Endothelial cell of umbilical vein (primary cell): ENCODE data around the gene LLGL2. TPM values are rescaled to one million over a fixed set of nuclear protein-coding genes. Genes with fewer than 3 reads are reported as not detected.

Experiments
- BruUV-seq: library from RNA; stranded (reverse); fragments of 400-500 nt; replicated peaks from 2 replicates; lab custom pipeline; 2021; lab: Mats Ljungman, UMichigan
- CTCF ChIA-PET: fragments of 300-600, 350-600 bp; sonication (Branson Sonifier 250); formaldehyde crosslinking; loops from one replicate; lab custom pipeline; 2021; ENCODE audit warnings: antibody characterized with exemption, inconsistent platforms; lab: Charles Lee
- POLR2A ChIA-PET: fragments of 300-600, 350-600 bp; sonication (Branson Sonifier 250); formaldehyde crosslinking; loops from one replicate; lab custom pipeline; 2021; ENCODE audit warnings: antibody characterized with exemption, inconsistent platforms; lab: Charles Lee
- DNase-seq: peaks from one replicate; pipeline ENCODE4 v3.0.0-alpha.2; 2011; ENCODE audit warnings: low read depth, low spot score
- FAIRE-seq: peaks from 2 replicates; lab custom pipeline; 2011; peaks lifted over from hg19 to GRCh38; lab: Jason Lieb, UNC
- H2AFZ ChIP-seq: 2 replicates; pipeline ENCODE4 v1.6.0; 2012; ENCODE audit warnings: low read depth, low read length, control low read depth, inconsistent platforms
- H3K27ac ChIP-seq: 2 replicates; pipeline ENCODE4 v1.5.1; 2011; ENCODE audit warnings: low read depth, mild to moderate bottlenecking, control low read depth, low read length, moderate library complexity; ENCODE audit not compliant: insufficient read depth
- H3K27me3 ChIP-seq, 2 experiments: 2 replicates each; pipeline versions ENCODE4 v1.6.0 to v1.6.1; 2011; ENCODE audit warnings: low read length in 2 of 2, mixed read lengths in 1 of 2; ENCODE audit not compliant: control insufficient read depth in 2 of 2, insufficient read depth in 2 of 2
- H3K36me3 ChIP-seq, 2 experiments: 2 replicates in 1 of 2; 3 replicates in 1 of 2; pipeline ENCODE4 v1.5.1; 2011; ENCODE audit warnings: low read length in 2 of 2, mild to moderate bottlenecking in 1 of 2, moderate library complexity in 1 of 2; ENCODE audit not compliant: control insufficient read depth in 2 of 2, insufficient read depth in 2 of 2; ENCODE audit errors: extremely low read depth in 1 of 2
- H3K4me1 ChIP-seq: 3 replicates; pipeline ENCODE4 v1.5.1; 2011; ENCODE audit warnings: mild to moderate bottlenecking, low read length; ENCODE audit not compliant: control insufficient read depth, insufficient read depth; ENCODE audit errors: extremely low read depth
- H3K4me2 ChIP-seq: 2 replicates; pipeline ENCODE4 v1.6.1; 2011; ENCODE audit warnings: low read length, control low read depth, mixed read lengths; ENCODE audit not compliant: insufficient read depth
- H3K4me3 ChIP-seq, 3 experiments: fragments of 200-600 bp in 1 of 3; sonication (generic), shearing (Covaris generic) in 1 of 3; replicated peaks in 1 of 3; 2 replicates each; pipeline ENCODE4 v1.5.1; 2011 to 2016; ENCODE audit warnings: control low read depth in 3 of 3, low read length in 3 of 3, mild to moderate bottlenecking in 2 of 3, inconsistent platforms in 1 of 3, low read depth in 1 of 3, moderate library complexity in 1 of 3; ENCODE audit not compliant: insufficient read depth in 1 of 3
- H3K79me2 ChIP-seq: 2 replicates; pipeline ENCODE4 v1.6.0; 2012; ENCODE audit warnings: low read length, inconsistent platforms; ENCODE audit not compliant: control insufficient read depth, insufficient read depth
- H3K9ac ChIP-seq: replicated peaks from 2 replicates; pipeline ENCODE3; 2011; ENCODE audit warnings: low read length, control low read depth; ENCODE audit not compliant: insufficient read depth; ENCODE audit errors: extremely low read depth
- H3K9me1 ChIP-seq: replicated peaks from 3 replicates; pipeline ENCODE4 v1.6.0; 2011; ENCODE audit warnings: mild to moderate bottlenecking, low read length; ENCODE audit not compliant: control insufficient read depth, insufficient read depth; ENCODE audit errors: extremely low read depth
- H3K9me3 ChIP-seq: replicated peaks from 2 replicates; pipeline ENCODE4 v1.5.1; 2012; ENCODE audit warnings: low read length, inconsistent platforms; ENCODE audit not compliant: control insufficient read depth, insufficient read depth
- H4K20me1 ChIP-seq: replicated peaks from 2 replicates; pipeline ENCODE3; 2011; ENCODE audit warnings: mild to moderate bottlenecking, low read length; ENCODE audit not compliant: control insufficient read depth, insufficient read depth; ENCODE audit errors: extremely low read depth
- EZH2 ChIP-seq: IDR thresholded peaks from 2 replicates; pipeline ENCODE4 v1.6.1; 2012; ENCODE audit warnings: borderline replicate concordance, low read depth, mild to moderate bottlenecking, moderate library complexity, low read length, inconsistent platforms; ENCODE audit not compliant: severe bottlenecking
- FOS ChIP-seq: IDR thresholded peaks from 2 replicates; pipeline ENCODE4 v1.6.1; 2011; ENCODE audit warnings: mild to moderate bottlenecking, low read length, moderate library complexity, borderline replicate concordance; ENCODE audit not compliant: insufficient read depth
- GATA2 ChIP-seq: IDR thresholded peaks from 2 replicates; pipeline ENCODE4 v1.7.0; 2011; ENCODE audit warnings: low read depth, mild to moderate bottlenecking, moderate library complexity, mixed read lengths, low read length; ENCODE audit not compliant: insufficient read length, insufficient read depth
- JUN ChIP-seq: IDR thresholded peaks from 2 replicates; pipeline ENCODE4 v1.6.1; 2011; ENCODE audit warnings: borderline replicate concordance, low read depth; ENCODE audit not compliant: insufficient read length, insufficient read depth
- MYC ChIP-seq: IDR thresholded peaks from one replicate; pipeline ENCODE4 v1.6.1; 2011; ENCODE audit warnings: mild to moderate bottlenecking, low read depth, low read length
- POLR2A ChIP-seq: IDR thresholded peaks from 2 replicates; pipeline ENCODE4 v1.6.1; 2012; ENCODE audit warnings: low read depth, mild to moderate bottlenecking, control low read depth, low read length
- POLR2AphosphoS5 ChIP-seq: IDR thresholded peaks from 2 replicates; pipeline ENCODE4 v1.6.1; 2012; ENCODE audit warnings: low read depth, mild to moderate bottlenecking, control low read depth, low read length, moderate library complexity; ENCODE audit not compliant: insufficient read depth
- dilution Hi-C: fragments of 300-500 bp; cut with MboI; formaldehyde crosslinking; loops from one replicate; pipeline ENCODE4 v1.15.0; 2019; ENCODE audit warnings: low sequenced_read_pairs; ENCODE audit not compliant: extremely low pct_ligation_motif_present
- intact Hi-C: fragments of 100-400 bp; cut with micrococcal nuclease; formaldehyde crosslinking; loops from one replicate; pipeline ENCODE4 v1.10.0; 2022
- polyA plus RNA-seq, 4 experiments: library from polyadenylated mRNA; depleted of rRNA in 3 of 4; stranded (reverse) in 3 of 4; unstranded in 1 of 4; fragments of >200 nt; gene quantifications; 2 replicates each; pipeline versions ENCODE4 v1.2.1 to v1.2.3, GENCODE V29; 2011 to 2012; ENCODE audit warnings: missing spikeins in 1 of 4
- total RNA-seq: library from RNA; stranded (reverse); gene quantifications from 2 replicates; pipeline ENCODE4 v1.2.3, GENCODE V29; 2021
- TF ChIP-seq, protein P1 (sequence below): IDR thresholded peaks from 2 replicates; pipeline ENCODE4 v1.6.1; 2011; ENCODE audit not compliant: insufficient read depth, insufficient read length
- TF ChIP-seq, protein P2 (sequence below), 2 donors: IDR thresholded peaks; 1 replicate in 1 of 2; 2 replicates in 1 of 2; pipeline ENCODE4 v1.5.1; 2011; ENCODE audit warnings: low read length in 2 of 2, mild to moderate bottlenecking in 2 of 2, moderate library complexity in 2 of 2, control low read depth in 1 of 2, inconsistent platforms in 1 of 2, low read depth in 1 of 2; ENCODE audit not compliant: insufficient read depth in 1 of 2; ENCODE audit errors: extremely low read depth in 1 of 2

The LLGL2 gene
- total and polyA plus RNA-seq, 2 donors (not counting 3 experiments of a cell fraction or from before 2014, with no cell fraction given): 5.3 to 5.4 TPM

DNA sequence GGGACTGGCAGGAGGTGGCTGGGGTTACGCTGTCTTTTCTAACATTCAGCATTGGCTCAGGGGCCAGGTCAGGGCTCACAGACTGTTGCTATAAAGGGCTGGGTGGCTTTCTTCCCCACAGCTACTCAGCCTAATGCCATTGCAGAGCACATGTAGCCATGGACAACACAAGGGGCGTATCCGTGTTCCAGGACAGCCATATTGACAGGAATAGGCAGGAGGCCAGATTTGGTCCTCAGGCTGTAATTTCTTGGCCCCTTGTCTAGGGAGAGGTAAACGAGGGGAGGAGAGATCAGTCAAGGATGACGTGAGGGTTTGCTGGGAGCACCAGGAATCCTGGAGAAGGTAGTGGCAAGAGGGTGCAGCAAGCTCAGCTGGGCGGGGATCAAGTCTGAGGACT lies 40.9 kb downstream of the LLGL2 start:
- no peaks in the 10 kb centered on the region for H3K9me1 ChIP-seq
- dilution Hi-C loops: no loop called here
- H3K4me3 ChIP-seq: no peak overlapping the region
- no peak overlapping the region for H3K4me2 ChIP-seq
- DNase-seq (no peak), FAIRE-seq (no peak)
- H3K27me3 ChIP-seq: no peaks in the 10 kb centered on the region
- POLR2A ChIA-PET: no interaction called here
- no peaks in the 10 kb centered on the region for H4K20me1 ChIP-seq
- no TSS peak for BruUV-seq
- H3K27ac ChIP-seq: no peak overlapping the region
- intact Hi-C loops: no loop called here
- peaks cover 7% of the 10 kb centered on the region for H3K4me1 ChIP-seq
- H2AFZ ChIP-seq: no peak overlapping the region
- no peak overlapping the region for H3K9ac ChIP-seq
- no peaks in the 10 kb centered on the region for H3K79me2 ChIP-seq
- TF ChIP-seq EZH2: no peak
- TF ChIP-seq MYC: no peak
- TF ChIP-seq, protein P1, sequence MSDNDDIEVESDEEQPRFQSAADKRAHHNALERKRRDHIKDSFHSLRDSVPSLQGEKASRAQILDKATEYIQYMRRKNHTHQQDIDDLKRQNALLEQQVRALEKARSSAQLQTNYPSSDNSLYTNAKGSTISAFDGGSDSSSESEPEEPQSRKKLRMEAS: no peak
- TF ChIP-seq GATA2: no peak
- TF ChIP-seq, protein P2, sequence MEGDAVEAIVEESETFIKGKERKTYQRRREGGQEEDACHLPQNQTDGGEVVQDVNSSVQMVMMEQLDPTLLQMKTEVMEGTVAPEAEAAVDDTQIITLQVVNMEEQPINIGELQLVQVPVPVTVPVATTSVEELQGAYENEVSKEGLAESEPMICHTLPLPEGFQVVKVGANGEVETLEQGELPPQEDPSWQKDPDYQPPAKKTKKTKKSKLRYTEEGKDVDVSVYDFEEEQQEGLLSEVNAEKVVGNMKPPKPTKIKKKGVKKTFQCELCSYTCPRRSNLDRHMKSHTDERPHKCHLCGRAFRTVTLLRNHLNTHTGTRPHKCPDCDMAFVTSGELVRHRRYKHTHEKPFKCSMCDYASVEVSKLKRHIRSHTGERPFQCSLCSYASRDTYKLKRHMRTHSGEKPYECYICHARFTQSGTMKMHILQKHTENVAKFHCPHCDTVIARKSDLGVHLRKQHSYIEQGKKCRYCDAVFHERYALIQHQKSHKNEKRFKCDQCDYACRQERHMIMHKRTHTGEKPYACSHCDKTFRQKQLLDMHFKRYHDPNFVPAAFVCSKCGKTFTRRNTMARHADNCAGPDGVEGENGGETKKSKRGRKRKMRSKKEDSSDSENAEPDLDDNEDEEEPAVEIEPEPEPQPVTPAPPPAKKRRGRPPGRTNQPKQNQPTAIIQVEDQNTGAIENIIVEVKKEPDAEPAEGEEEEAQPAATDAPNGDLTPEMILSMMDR (IDR thresholded peaks at IDR 0.05; ENCODE audit: extremely low read depth in 1 of 2, insufficient read depth in 1 of 2, low read depth in 1 of 2, low read length in 2 of 2): no peak
- TF ChIP-seq POLR2A: no peak
- no peak for TF ChIP-seq JUN
- no peak for TF ChIP-seq FOS
- TF ChIP-seq POLR2AphosphoS5: no peak
- H3K36me3 ChIP-seq: no peaks in the 10 kb centered on the region
- no peaks in the 10 kb centered on the region for H3K9me3 ChIP-seq
- CTCF ChIA-PET: no interaction called here
